ENCODE data around the gene SUN1.

GRCh38 chr7:882336-883035 lies 50.2 kb downstream of the SUN1 start:
- TF ChIP-seq CTCF (IDR thresholded peaks at IDR 0.05; ENCODE audit: poor library complexity) (no peak), EZH2 (IDR thresholded peaks at IDR 0.05; ENCODE audit: borderline replicate concordance) (no peak), EZH2phosphoT487 (IDR thresholded peaks at IDR 0.05; ENCODE audit: low read depth, severe bottlenecking, unreplicated experiment) (no peak)
